HG02885 (cell line): Measurements from ENCODE around the gene BRINP2.

Source experiments
- ATAC-seq: cut with Tn5 transposase; IDR thresholded peaks from one replicate; pipeline ENCODE4 v1.9.1; 2021; ENCODE audit warnings: mild to moderate bottlenecking; ENCODE audit not compliant: unreplicated experiment, poor library complexity

The BRINP2 gene

GRCh38 chr1:177164380-177165068 lies 6.2 kb upstream of the BRINP2 start, which contains the start of gene ASTN1:
ASTN1 (minus strand) TSS chr1:177164712; CDS start chr1:177164676, 36 bp downstream.
- ATAC-seq: no peak

DNA sequence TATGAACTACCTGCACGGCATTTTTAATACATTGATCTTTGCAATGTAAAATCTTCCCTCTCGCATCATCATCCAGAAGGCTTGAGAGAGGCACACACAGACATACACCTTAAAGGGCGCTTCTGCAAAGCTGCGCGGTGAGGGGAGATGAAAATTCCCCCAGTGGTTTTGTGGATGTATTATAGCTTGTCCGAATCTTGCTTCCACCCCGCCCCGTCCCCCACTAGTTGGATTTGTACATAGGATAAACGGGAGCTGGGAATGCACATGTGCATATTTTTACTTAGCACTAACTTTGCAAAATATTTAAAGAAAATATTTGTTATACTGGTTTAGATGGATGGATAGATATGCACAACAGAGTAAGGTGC lies 5.7 kb upstream of the BRINP2 start:
- ATAC-seq: no peak

GRCh38 chr1:177171536-177172123 lies 872 bp downstream of the BRINP2 start:
- ATAC-seq: no peak

DNA sequence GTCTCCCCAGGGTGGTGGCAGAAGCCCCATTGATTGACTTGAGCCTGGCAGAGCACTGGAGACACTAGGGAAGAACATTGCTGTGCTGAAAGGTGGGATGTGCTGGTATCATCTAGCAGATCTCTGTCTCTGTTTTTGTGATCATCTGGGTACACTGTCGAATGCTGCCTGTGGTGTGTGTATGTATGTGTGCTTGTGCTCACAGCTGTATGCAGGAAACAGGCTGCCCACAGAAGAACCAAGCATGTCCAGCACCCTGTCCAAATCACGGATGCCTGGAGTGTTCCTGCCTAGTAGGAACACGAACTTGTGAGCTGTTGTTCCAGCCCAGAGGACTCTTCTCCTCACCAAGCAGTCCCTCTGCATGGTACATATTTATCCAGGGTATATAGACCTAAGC lies 1.5 kb downstream of the BRINP2 start:
- ATAC-seq: no peak

DNA sequence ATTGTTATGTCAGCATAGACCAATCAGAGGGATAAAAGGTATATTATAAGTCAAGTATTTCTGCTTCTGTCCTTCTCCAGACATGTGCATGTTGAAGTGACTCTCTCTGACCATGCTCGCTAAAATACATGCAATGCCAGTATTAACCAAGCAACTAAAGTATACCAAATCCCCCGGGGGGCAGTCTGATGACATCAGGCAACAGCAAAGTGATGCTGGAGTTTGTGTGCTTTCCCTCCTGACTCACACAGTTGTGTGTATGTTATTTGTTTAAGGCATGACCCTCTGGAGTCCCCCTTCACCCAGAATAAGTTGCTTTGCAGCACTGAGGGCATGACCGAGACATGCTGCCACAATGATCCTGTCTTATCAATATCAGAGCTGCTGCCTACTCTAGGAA lies 2.1 kb downstream of the BRINP2 start:
- ATAC-seq: no peak

- no peak for ATAC-seq
Observed at GRCh38 chr1:177173976-177174375, 3.2 kb downstream of the BRINP2 start.

- ATAC-seq: no peak
Observed at GRCh38 chr1:177174921-177175634, 4.3 kb downstream of the BRINP2 start.

GRCh38 chr1:177181280-177181630 lies 10.5 kb downstream of the BRINP2 start:
- ATAC-seq: peak; percentile 20

DNA sequence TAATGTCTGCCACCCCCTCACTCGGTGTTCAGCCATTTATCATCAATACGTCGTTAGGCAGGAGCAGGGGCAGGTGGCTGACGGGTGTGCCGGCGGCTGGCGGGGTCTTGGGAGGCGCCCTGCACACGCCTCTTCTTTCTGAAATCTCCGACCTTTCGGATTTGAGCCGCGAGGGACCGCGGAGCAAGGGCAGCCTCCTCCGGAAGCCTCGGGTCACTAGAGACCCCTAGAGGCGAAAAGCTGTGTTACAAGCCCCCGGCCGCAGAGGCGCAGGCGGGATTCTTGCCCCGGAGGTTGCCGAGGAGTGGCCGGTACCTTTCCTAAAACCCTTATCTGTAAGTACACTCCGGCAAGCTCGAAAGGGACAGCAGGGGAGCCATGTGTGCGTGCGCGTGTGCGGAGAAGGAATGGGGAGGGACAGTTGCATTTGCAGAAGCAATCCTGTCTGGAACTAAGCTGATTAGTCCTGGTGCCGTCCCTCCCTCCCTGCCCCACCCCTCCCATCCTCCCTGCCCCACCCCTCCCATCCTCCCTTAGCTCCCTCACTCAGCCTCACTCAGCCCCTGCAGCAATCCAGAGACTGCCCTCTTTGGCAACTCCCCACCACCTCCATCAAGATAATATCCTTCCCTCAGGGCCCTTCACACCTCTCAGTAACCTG lies 11.0 kb downstream of the BRINP2 start:
- peak; percentile 99 for ATAC-seq

DNA sequence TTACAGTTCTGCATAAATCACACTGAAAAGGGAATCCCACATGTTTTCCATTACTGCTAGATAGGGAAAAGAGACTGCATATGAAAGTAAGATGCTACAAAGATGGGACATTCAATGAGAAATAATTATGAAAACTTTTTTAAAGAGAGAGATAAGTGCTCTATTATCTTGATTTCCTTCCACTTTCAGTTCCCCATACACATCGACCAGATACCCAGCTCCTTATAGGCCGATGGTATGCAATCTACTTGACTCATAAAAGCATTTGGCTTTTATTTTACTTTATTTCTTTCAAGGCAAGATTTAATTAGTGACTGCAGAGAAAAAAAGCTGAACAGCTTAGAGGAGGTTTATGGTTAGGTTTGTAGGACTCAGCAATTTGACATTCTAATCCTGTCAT lies 13.1 kb downstream of the BRINP2 start:
- ATAC-seq: no peak

- no peak for ATAC-seq
Observed at GRCh38 chr1:177185209-177185608, 14.5 kb downstream of the BRINP2 start.

DNA sequence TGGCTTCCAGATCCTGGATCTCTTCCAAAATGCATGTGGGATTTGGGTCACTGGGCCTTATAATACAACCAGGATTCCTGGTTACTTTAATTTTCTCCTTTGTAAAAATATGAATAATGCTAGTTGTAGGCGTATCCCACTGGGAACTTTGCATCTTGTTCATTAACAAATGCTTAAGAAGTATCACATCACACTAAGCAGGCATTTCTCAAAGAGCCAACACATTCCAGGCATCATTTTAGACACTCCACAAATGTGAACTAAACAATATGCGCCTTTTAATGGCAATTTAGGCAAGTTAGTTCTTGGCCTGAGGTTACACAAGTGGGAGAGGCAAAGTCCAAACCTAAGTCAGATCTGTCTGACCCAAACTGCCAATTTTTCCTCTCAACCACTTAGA lies 15.9 kb downstream of the BRINP2 start:
- no peak for ATAC-seq

DNA sequence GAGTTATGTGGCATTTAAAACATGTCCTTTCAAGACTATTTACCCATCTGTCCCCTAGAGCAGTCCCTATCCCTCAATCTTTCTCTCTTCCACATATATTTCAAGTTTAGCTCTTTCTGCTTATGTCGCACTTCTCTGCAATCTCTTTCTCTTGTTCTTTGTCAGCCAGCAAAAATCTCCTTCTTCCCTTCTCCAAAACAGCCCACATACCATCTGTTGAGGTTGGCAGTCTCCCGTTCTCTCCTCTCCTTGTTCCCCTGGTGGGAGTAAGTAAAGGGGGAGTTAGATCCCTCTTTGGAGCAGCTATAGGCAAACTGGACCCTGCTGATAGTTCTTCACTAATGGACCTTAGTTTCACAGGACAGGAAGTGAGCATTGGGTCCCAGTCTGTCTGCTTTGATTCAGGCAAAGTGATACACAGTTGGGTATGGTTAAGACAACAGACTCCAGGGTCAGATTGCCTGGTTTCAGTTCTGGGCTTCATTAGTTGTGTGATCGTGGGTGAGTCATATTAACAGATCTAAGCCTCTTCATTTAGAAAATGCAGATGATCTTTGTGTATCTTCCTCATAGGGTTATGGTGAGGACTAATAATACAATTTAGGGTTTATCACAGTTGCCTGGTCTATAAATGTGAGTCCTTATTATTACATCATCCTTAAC lies 19.7 kb downstream of the BRINP2 start:
- no peak for ATAC-seq

DNA sequence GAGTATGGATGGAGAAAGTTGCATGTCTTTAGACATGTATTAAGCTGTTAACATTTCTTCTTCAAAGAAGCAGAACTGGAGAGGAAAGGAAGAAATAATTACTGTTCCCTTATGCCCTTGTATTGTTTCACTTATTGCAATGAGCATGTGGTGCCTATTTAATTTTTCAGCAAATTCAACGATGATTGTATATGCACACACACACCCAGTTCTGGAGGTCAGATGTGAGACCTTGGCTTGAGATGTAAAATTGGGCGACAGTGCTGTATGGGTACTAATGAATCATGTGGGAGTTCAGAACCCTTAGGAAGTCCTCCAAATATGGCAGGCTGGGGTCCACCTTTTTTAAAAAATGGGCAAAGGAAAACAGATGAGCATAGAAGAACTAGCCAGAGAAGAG lies 27.5 kb downstream of the BRINP2 start:
- no peak for ATAC-seq

DNA sequence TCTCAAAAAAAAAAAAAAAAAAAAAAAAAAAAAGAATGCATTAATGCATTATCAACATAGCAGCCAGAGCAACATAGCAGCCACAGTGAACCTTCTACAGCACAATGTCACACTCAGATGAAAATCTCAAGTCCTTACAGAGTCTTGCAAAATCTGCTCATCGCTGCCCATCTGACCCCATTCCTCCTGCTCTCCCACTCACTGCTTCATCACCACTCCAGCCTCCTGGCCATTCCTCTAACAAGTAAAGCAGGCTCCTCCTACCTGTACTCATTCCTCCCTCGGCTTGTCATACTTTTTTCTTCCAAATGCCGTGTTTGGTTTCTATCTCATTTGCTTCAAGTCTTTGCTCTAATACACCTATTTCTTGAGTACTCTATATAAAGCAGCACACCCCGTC lies 29.5 kb downstream of the BRINP2 start:
- no peak for ATAC-seq

GRCh38 chr1:177206831-177207355 lies 36.1 kb downstream of the BRINP2 start:
- no peak for ATAC-seq

DNA sequence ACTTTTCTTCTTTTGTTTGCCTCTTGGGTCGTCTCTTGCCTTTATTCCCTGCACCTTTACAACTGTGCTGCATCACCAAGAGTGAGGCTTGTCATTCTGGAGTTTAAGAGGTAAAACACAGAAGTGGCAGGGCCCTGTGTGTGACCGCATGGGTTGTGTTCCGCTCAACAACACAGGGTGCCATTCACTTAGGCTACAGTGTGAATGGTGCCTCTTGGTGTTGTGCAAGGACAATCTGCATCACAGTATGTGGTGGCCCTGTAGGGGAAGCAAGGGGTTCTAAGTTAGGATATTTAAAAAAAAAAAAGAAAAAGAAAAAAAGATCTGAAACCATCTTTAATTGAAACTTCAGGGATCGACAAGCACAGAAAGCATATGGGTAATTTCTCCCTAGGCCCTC lies 38.2 kb downstream of the BRINP2 start:
- ATAC-seq: no peak

DNA sequence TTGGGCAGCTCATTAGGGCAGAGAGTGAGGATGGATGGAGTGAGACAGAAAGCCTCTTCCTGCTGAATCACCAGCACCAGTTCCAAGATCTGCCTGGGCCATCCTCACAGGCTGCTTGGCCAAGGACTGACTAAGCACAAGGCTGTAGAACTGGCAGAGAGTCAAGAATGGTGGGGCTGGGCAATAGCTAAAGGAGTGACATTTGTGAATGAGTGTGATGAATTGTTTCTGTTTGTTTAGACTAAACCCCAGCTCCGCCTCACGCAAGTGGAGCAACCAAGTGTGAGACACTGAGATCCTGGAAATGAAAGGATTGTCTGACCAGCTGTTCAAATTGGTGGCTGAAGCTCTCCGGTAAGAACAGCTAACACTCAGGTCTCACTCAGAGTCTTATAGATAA lies 38.6 kb downstream of the BRINP2 start:
- ATAC-seq: no peak

DNA sequence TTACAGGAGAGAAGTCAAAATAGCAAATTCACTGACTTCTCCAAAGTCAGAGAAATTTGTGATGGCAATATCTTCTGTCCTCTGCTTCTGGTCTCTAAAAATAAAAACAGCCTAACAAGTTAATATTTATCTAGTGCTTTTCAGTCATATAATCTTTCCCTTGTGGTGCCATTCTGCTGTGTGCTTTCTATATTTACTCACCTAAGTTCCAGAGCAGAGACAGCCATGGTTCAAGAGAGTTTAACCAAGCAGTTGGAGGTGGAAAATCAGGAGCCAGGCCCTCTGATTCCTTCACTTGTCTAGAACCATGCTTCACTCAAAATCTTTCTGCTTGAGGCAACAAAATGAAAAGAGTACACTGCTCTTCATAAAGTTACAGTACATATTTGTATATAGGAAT lies 39.3 kb downstream of the BRINP2 start:
- ATAC-seq: no peak

DNA sequence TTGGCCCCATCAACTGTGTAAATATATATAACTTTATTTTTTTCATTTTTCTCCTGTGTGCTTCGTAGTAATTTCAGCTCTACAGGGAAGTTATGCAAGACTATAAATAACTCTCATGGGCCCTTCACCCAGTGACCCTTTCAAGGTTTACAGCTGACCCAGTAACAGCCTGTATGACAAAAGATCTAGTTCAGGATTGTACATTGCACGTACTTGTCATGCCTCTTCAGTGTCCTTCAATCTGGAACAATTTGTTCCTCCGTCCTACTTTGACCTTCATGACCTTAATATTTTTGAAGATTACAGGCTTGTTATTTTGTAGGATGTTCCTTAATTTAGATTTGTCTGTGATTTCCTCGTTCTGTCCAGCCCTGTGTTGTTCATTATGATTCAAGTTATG lies 40.5 kb downstream of the BRINP2 start:
- no peak for ATAC-seq
